ENCODE measurements around the gene LAMB4. TPM values are rescaled to one million over a fixed set of nuclear protein-coding genes. Genes with fewer than 3 reads are reported as not detected.

Gene LAMB4
- total and polyA plus RNA-seq, 2 donors (not counting 1 experiment from before 2014, with no cell fraction given), result 0.17 to 0.57 TPM

- no peak overlapping the region for H3K9ac ChIP-seq (ENCODE audit: insufficient read depth, low read length)
- no peak overlapping the region for H3K27ac ChIP-seq (ENCODE audit: insufficient read depth, low read length)
- no peak overlapping the region for H3K4me2 ChIP-seq (ENCODE audit: extremely low read depth, insufficient read depth, low read length)
- no peaks in the 10 kb centered on the region for H3K79me2 ChIP-seq (ENCODE audit: control insufficient read depth, insufficient read depth, low read length)
- H2AFZ ChIP-seq (ENCODE audit: low read length), result no peak overlapping the region
- H3K36me3 ChIP-seq (ENCODE audit: control insufficient read depth, insufficient read depth, low read length), result no peaks in the 10 kb centered on the region
- H3K4me3 ChIP-seq (replicated peaks in 1 of 4; ENCODE audit: control extremely low read depth in 1 of 4, insufficient read depth in 1 of 4, low read depth in 3 of 4, low read length in 4 of 4), result no peak overlapping the region
- TF ChIP-seq EZH2 (IDR thresholded peaks at IDR 0.05; ENCODE audit: low read length, missing control alignments), result no peak
- TF ChIP-seq CTCF (conservative IDR thresholded peaks at IDR 0.05 in 1 of 2, IDR thresholded peaks at IDR 0.05 in 1 of 2; ENCODE audit: low read depth in 1 of 2, low read length in 2 of 2), result no peak
- peak in 1 of 2 donors; percentile 44 for DNase-seq (ENCODE audit: low read depth in 2 of 2)
- no peaks in the 10 kb centered on the region for H3K27me3 ChIP-seq (ENCODE audit: control insufficient read depth, insufficient read depth, low read length)
- no peaks in the 10 kb centered on the region for H3K9me3 ChIP-seq (ENCODE audit: control insufficient read depth, insufficient read depth, low read depth, low read length)
- no peaks in the 10 kb centered on the region for H4K20me1 ChIP-seq (ENCODE audit: control insufficient read depth, extremely low read depth, insufficient read depth, low read length)
- H3K4me1 ChIP-seq (ENCODE audit: control insufficient read depth, extremely low read depth, insufficient read depth, low read length), result peaks cover 15% of the 10 kb centered on the region
These were observed 41.4 kb downstream of the LAMB4 start for GRCh38 chr7:108088729-108089128.

DNA sequence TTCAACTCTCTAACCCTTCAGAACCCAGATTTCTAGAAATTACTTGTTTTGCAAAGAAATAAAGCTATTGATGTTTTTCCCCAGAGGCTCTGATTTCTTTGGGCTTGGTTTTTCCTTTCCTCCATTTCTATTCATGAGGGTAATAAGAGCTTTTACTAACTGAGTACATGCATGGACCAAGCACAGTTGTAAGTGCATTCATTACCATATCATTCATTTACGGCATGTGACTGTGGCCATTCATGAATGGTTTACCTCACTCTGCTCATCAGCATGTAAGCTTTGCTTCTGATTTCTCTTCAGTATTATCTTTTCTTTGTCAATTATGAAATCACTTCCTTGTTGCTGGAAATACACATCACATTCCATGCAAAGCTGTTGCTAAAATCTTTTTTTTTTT is 42.4 kb downstream of the LAMB4 start:
- Histone ChIP-seq H3K36me3 (ENCODE audit: control insufficient read depth, insufficient read depth, low read length) (no peaks in the 10 kb centered on the region), H2AFZ (ENCODE audit: low read length) (no peak overlapping the region), H3K27me3 (ENCODE audit: control insufficient read depth, insufficient read depth, low read length) (no peaks in the 10 kb centered on the region), H3K79me2 (ENCODE audit: control insufficient read depth, insufficient read depth, low read length) (no peaks in the 10 kb centered on the region), H4K20me1 (ENCODE audit: control insufficient read depth, extremely low read depth, insufficient read depth, low read length) (no peaks in the 10 kb centered on the region), H3K4me2 (ENCODE audit: extremely low read depth, insufficient read depth, low read length) (no peak overlapping the region), H3K4me3 (replicated peaks in 1 of 4; ENCODE audit: control extremely low read depth in 1 of 4, insufficient read depth in 1 of 4, low read depth in 3 of 4, low read length in 4 of 4) (no peak overlapping the region), H3K27ac (ENCODE audit: insufficient read depth, low read length) (no peak overlapping the region), H3K9ac (ENCODE audit: insufficient read depth, low read length) (no peak overlapping the region), H3K9me3 (ENCODE audit: control insufficient read depth, insufficient read depth, low read depth, low read length) (no peaks in the 10 kb centered on the region), H3K4me1 (ENCODE audit: control insufficient read depth, extremely low read depth, insufficient read depth, low read length) (peaks cover 8% of the 10 kb centered on the region)
- TF ChIP-seq CTCF (conservative IDR thresholded peaks at IDR 0.05 in 1 of 2, IDR thresholded peaks at IDR 0.05 in 1 of 2; ENCODE audit: low read depth in 1 of 2, low read length in 2 of 2) (no peak), EZH2 (IDR thresholded peaks at IDR 0.05; ENCODE audit: low read length, missing control alignments) (no peak)
- DNase-seq (ENCODE audit: low read depth in 2 of 2), result no peak

DNA sequence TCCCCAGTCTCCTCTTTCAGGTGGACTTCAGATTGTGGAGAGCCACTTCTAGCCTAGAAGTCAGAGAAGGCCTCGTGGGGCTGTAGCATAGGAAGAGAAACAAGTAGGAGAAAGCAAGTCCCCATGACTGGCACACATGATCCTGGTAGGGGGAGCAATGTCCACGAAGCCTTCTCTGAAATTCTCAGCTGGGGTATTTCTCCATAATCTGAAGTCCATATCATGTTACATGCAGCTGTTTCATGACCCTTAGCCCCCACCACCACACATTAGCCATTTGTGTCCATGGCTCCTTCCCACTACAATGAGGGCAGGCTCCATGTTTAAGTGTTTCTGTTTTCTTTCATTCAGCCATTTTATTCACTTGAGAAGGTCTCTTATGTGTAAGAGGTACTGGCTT is 43.2 kb downstream of the LAMB4 start:
- Histone ChIP-seq H2AFZ (ENCODE audit: low read length) (no peak overlapping the region), H3K4me2 (ENCODE audit: extremely low read depth, insufficient read depth, low read length) (no peak overlapping the region), H3K36me3 (ENCODE audit: control insufficient read depth, insufficient read depth, low read length) (no peaks in the 10 kb centered on the region), H3K9ac (ENCODE audit: insufficient read depth, low read length) (no peak overlapping the region), H3K27me3 (ENCODE audit: control insufficient read depth, insufficient read depth, low read length) (no peaks in the 10 kb centered on the region), H3K79me2 (ENCODE audit: control insufficient read depth, insufficient read depth, low read length) (no peaks in the 10 kb centered on the region), H4K20me1 (ENCODE audit: control insufficient read depth, extremely low read depth, insufficient read depth, low read length) (no peaks in the 10 kb centered on the region), H3K27ac (ENCODE audit: insufficient read depth, low read length) (no peak overlapping the region), H3K4me3 (replicated peaks in 1 of 4; ENCODE audit: control extremely low read depth in 1 of 4, insufficient read depth in 1 of 4, low read depth in 3 of 4, low read length in 4 of 4) (no peak overlapping the region), H3K4me1 (ENCODE audit: control insufficient read depth, extremely low read depth, insufficient read depth, low read length) (peaks cover 7% of the 10 kb centered on the region), H3K9me3 (ENCODE audit: control insufficient read depth, insufficient read depth, low read depth, low read length) (no peaks in the 10 kb centered on the region)
- DNase-seq (ENCODE audit: low read depth in 2 of 2), result peak in 1 of 2 donors; percentile 61
- TF ChIP-seq CTCF (conservative IDR thresholded peaks at IDR 0.05 in 1 of 2, IDR thresholded peaks at IDR 0.05 in 1 of 2; ENCODE audit: low read depth in 1 of 2, low read length in 2 of 2) (no peak), EZH2 (IDR thresholded peaks at IDR 0.05; ENCODE audit: low read length, missing control alignments) (no peak)
